Lower leg skin (tissue), 4 donors: ENCODE data around the gene MUC6. TPM values are rescaled to one million over a fixed set of nuclear protein-coding genes. Genes with fewer than 3 reads are reported as not detected.

Experiments used
- DNase-seq, 2 donors: peaks; one replicate each; pipeline ENCODE4 v3.0.0-alpha.2; 2019; ENCODE audit warnings: low spot score in 2 of 2
- H3K4me3 ChIP-seq: fragments of 200-600 bp; sonication (generic); 2 replicates; pipeline ENCODE4 v1.5.1; 2017; ENCODE audit warnings: mild to moderate bottlenecking, low read depth; ENCODE audit not compliant: poor library complexity, severe bottlenecking
- CTCF ChIP-seq, 3 donors: fragments of 450-650 bp; IDR thresholded peaks; one replicate each; pipeline ENCODE4 v1.5.1; 2016; ENCODE audit warnings: antibody characterized with exemption in 3 of 3, mild to moderate bottlenecking in 3 of 3, moderate library complexity in 2 of 3
- POLR2A ChIP-seq, 2 donors: fragments of 450-650 bp; IDR thresholded peaks; one replicate each; pipeline ENCODE4 v1.6.1; 2016 to 2017; ENCODE audit warnings: antibody characterized with exemption in 2 of 2, mild to moderate bottlenecking in 1 of 2, moderate library complexity in 1 of 2
- WGBS, 2 donors: methylation state at CpG; one replicate each; pipeline ENCODE4 v1.1.5; 2018; 5-methylcytosine and 5-hydroxymethylcytosine counted together
- intact Hi-C: fragments of 100-400 bp; cut with DNase I; formaldehyde crosslinking; loops from one replicate; pipeline ENCODE4 v1.15.0; 2023; ENCODE audit warnings: low total_unique reads
- total RNA-seq, 4 donors: library from RNA; depleted of rRNA; stranded (reverse); fragments of >200 nt; gene quantifications; one replicate each; pipeline ENCODE4 v1.1.0, GENCODE V29; 2016

MUC6 gene
- total RNA-seq, 4 donors from 2014 or later: not detected

- DNase-seq: no peak
- intact Hi-C loops: no loop called here
- 81 to 83% methylated on average over 20 to 28 of the region's 33 CpGs for WGBS, 2 donors
Measured at GRCh38 chr11:1082728-1083620, 46.5 kb upstream of the MUC6 start.

GRCh38 chr11:1082346-1082727, 45.8 kb upstream of the MUC6 start:
- intact Hi-C loops: no loop called here
- no peak overlapping the region for H3K4me3 ChIP-seq
- 85% methylated on average over 14 of the region's 14 CpGs; no CpG with 5 or more reads in 1 of the 2 donors for WGBS, 2 donors
- TF ChIP-seq POLR2A (IDR thresholded peaks at IDR 0.05) (no peak), CTCF (IDR thresholded peaks at IDR 0.05) (no peak)
- no peak for DNase-seq

More at GRCh38 chr11:1082728-1083620, 46.5 kb upstream of the MUC6 start:
- no peak overlapping the region for H3K4me3 ChIP-seq
- no peak for TF ChIP-seq CTCF (IDR thresholded peaks at IDR 0.05)
- no peak for TF ChIP-seq POLR2A (IDR thresholded peaks at IDR 0.05)

- TF ChIP-seq CTCF (IDR thresholded peaks at IDR 0.05) (no peak), POLR2A (IDR thresholded peaks at IDR 0.05) (no peak)
- no peak overlapping the region for H3K4me3 ChIP-seq
- no peak for DNase-seq
- WGBS, 2 donors: 50 to 68% methylated on average over 15 to 21 of the region's 33 CpGs
- intact Hi-C loops: no loop called here
Measured at GRCh38 chr11:1081601-1082311, 45.2 kb upstream of the MUC6 start.

- 78 to 82% methylated on average over 19 to 39 of the region's 39 CpGs for WGBS, 2 donors
Measured at GRCh38 chr11:1078191-1078601, 41.7 kb upstream of the MUC6 start.

More at GRCh38 chr11:1078191-1078601, 41.7 kb upstream of the MUC6 start:
- DNase-seq: no peak
- no peak overlapping the region for H3K4me3 ChIP-seq
- TF ChIP-seq CTCF (IDR thresholded peaks at IDR 0.05) (no peak), POLR2A (IDR thresholded peaks at IDR 0.05) (no peak)
- intact Hi-C loops: no loop called here
